GM12878 (cell line): Measurements from ENCODE around the gene GPM6B. TPM values are rescaled to one million over a fixed set of nuclear protein-coding genes. Genes with fewer than 3 reads are reported as not detected.
A peak's percentile ranks its signal among the peaks of the same experiment; 100 is the strongest.

ENCODE experiments used
- ATAC-seq: fragments of 200-7000 bp; cut with Tn5 transposase; 3 replicates; pipeline ENCODE4 v1.9.1; 2020; ENCODE audit warnings: mild to moderate bottlenecking, moderate library complexity
- BruUV-seq: library from RNA; stranded (reverse); fragments of 400-500 nt; replicated peaks from 2 replicates; lab custom pipeline; 2021; lab: Mats Ljungman, UMichigan
- CTCF ChIA-PET: fragments of 300-600 bp; sonication (Branson Sonifier 250); formaldehyde crosslinking; extraction: SDS; loops from one replicate; lab custom pipeline; 2021; ENCODE audit warnings: inconsistent platforms; lab: Yijun Ruan, JAX
- POLR2A ChIA-PET: fragments of 350-600 bp; formaldehyde crosslinking; extraction: SDS; loops from one replicate; lab custom pipeline; 2021; ENCODE audit warnings: inconsistent platforms; lab: Charles Lee
- RAD21 ChIA-PET: fragments of 300-600 bp; sonication (Branson Sonifier 250); formaldehyde crosslinking; loops from one replicate; lab custom pipeline; 2023; ENCODE audit warnings: antibody characterized with exemption; ENCODE audit not compliant: unreplicated experiment; lab: Charles Lee
- SMC1A ChIA-PET: fragments of 300-600 bp; sonication (Branson Sonifier 250); formaldehyde crosslinking; loops from one replicate; lab custom pipeline; 2023; ENCODE audit not compliant: unreplicated experiment, uncharacterized antibody; lab: Charles Lee
- DNase-seq: peaks from one replicate; pipeline ENCODE4 v3.0.0-alpha.2; 2011; ENCODE audit warnings: low read depth, low spot score
- FAIRE-seq: peaks from 3 replicates; lab custom pipeline; 2011; peaks lifted over from hg19 to GRCh38; lab: Jason Lieb, UNC
- H2AFZ ChIP-seq: 2 replicates; pipeline ENCODE4 v1.6.0; 2011; ENCODE audit warnings: low read depth, low read length, control low read depth; ENCODE audit not compliant: control insufficient read depth
- H3K27ac ChIP-seq: 2 replicates; pipeline ENCODE4 v1.5.1; 2011; ENCODE audit warnings: control low read depth; ENCODE audit not compliant: control insufficient read depth, insufficient read depth
- H3K27me3 ChIP-seq, 2 experiments: replicated peaks in 1 of 2; 2 replicates each; pipeline versions ENCODE4 v1.6.0 to v1.6.1; 2011; ENCODE audit warnings: low read length in 1 of 2; ENCODE audit not compliant: control insufficient read depth in 2 of 2, insufficient read depth in 2 of 2
- H3K36me3 ChIP-seq, 2 experiments: 2 replicates each; pipeline ENCODE4 v1.5.1; 2011; ENCODE audit warnings: low read length in 1 of 2; ENCODE audit not compliant: control insufficient read depth in 2 of 2, insufficient read depth in 2 of 2
- H3K4me1 ChIP-seq: 2 replicates; pipeline ENCODE4 v1.6.1; 2011; ENCODE audit warnings: mild to moderate bottlenecking, low read length, moderate library complexity, mixed read lengths; ENCODE audit not compliant: control insufficient read depth, insufficient read depth
- H3K4me2 ChIP-seq: 2 replicates; pipeline ENCODE4 v1.6.0; 2011; ENCODE audit warnings: control low read depth; ENCODE audit not compliant: control insufficient read depth, insufficient read depth
- H3K4me3 ChIP-seq: fragments of 200-600 bp; sonication (generic); 2 replicates; pipeline ENCODE4 v1.5.1; 2016
- H3K79me2 ChIP-seq: 2 replicates; pipeline ENCODE4 v1.6.0; 2011; ENCODE audit warnings: low read length; ENCODE audit not compliant: control insufficient read depth, insufficient read depth
- H3K9ac ChIP-seq: 2 replicates; pipeline ENCODE4 v1.8.0; 2011; ENCODE audit warnings: low read length, control low read depth, mixed read lengths; ENCODE audit not compliant: control insufficient read depth, insufficient read depth
- H3K9me3 ChIP-seq: replicated peaks from 3 replicates; pipeline ENCODE4 v1.5.1; 2011; ENCODE audit warnings: mild to moderate bottlenecking, low read length; ENCODE audit not compliant: control insufficient read depth, insufficient read depth
- H4K20me1 ChIP-seq: 2 replicates; pipeline ENCODE4 v1.6.0; 2011; ENCODE audit not compliant: control insufficient read depth, insufficient read depth
- EGR1 ChIP-seq, 2 experiments: IDR thresholded peaks; 1 replicate in 1 of 2; 2 replicates in 1 of 2; pipeline ENCODE4 v1.6.1; 2011 to 2012; ENCODE audit warnings: low read depth in 2 of 2, low read length in 2 of 2, borderline replicate concordance in 1 of 2, mild to moderate bottlenecking in 1 of 2, moderate library complexity in 1 of 2
- GATAD2B ChIP-seq: fragments of 450-650 bp; conservative IDR thresholded peaks from 2 replicates; pipeline ENCODE4 v1.6.1; 2017; ENCODE audit warnings: low read depth, mild to moderate bottlenecking, moderate library complexity
- HCFC1 ChIP-seq: fragments of 150-350 bp; IDR thresholded peaks from 2 replicates; pipeline ENCODE4 v1.6.1; 2014; ENCODE audit warnings: low read length
- IRF4 ChIP-seq: IDR thresholded peaks from 2 replicates; pipeline ENCODE4 v1.6.1; 2011; ENCODE audit warnings: low read depth, low read length
- RB1 ChIP-seq: fragments of 450-650 bp; formaldehyde crosslinking; IDR thresholded peaks from 2 replicates; pipeline ENCODE4 v1.6.1; 2017; ENCODE audit warnings: mild to moderate bottlenecking, borderline replicate concordance
- TBL1XR1 ChIP-seq: IDR thresholded peaks from 2 replicates; pipeline ENCODE4 v1.6.1; 2012; ENCODE audit warnings: low read depth, low read length, improper control_type of control experiment
- WGBS: methylation state at CpG from one replicate; pipeline ENCODE4 v1.1.6; 2016; ENCODE audit warnings: low lambda C conversion rate; ENCODE audit not compliant: insufficient replicate concordance, insufficient coverage; ENCODE audit errors: missing lambda C conversion rate; 5-methylcytosine and 5-hydroxymethylcytosine counted together
- in situ Hi-C: fragments of 300-500 bp; cut with MboI; formaldehyde crosslinking; loops from 9 replicates; pipeline ENCODE4 v1.14.3; 2018; ENCODE audit warnings: mixed read lengths
- intact Hi-C: fragments of 100-400 bp; cut with micrococcal nuclease; formaldehyde crosslinking; loops from one replicate; pipeline ENCODE4 v1.14.2; 2022; ENCODE audit not compliant: unreplicated experiment
- polyA plus RNA-seq, 11 experiments: library from polyadenylated mRNA; depleted of rRNA in 4 of 11; unstranded in 6 of 11; stranded (reverse) in 5 of 11; fragments of >200 nt; fragmentation: Nextera tagmentation in 4 of 11; fragmentation: Illumina TruSeq in 1 of 11; extraction: Ambion mirVana in 4 of 11; extraction: Trizol in 1 of 11; gene quantifications; 1 replicate in 1 of 11; 2 replicates in 10 of 11; pipeline versions ENCODE4 v1.2.1 to v1.2.3, GENCODE V29; 2011 to 2016; ENCODE audit warnings: inconsistent platforms in 2 of 11, missing spikeins in 2 of 11, low read depth in 1 of 11
- total RNA-seq, 4 experiments: library from RNA; depleted of rRNA in 3 of 4; stranded (reverse); fragments of >200 nt in 3 of 4; fragmentation: Illumina TruSeq in 1 of 4; extraction: Trizol in 1 of 4; gene quantifications; 2 replicates each; pipeline versions ENCODE4 v1.2.1 to v1.2.3, GENCODE V29; 2013 to 2021
- TF ChIP-seq, protein P1 (sequence below): fragments of 450-650 bp; IDR thresholded peaks from 2 replicates; pipeline ENCODE4 v1.6.1; 2016; ENCODE audit warnings: mild to moderate bottlenecking, moderate library complexity, borderline replicate concordance

The GPM6B gene
- total and polyA plus RNA-seq, 10 of the 15 experiments (the other 5 are each of a cell fraction or from before 2014, with no cell fraction given) = 0.01 to 2.6 (median 0.37) TPM; not detected in 2

DNA sequence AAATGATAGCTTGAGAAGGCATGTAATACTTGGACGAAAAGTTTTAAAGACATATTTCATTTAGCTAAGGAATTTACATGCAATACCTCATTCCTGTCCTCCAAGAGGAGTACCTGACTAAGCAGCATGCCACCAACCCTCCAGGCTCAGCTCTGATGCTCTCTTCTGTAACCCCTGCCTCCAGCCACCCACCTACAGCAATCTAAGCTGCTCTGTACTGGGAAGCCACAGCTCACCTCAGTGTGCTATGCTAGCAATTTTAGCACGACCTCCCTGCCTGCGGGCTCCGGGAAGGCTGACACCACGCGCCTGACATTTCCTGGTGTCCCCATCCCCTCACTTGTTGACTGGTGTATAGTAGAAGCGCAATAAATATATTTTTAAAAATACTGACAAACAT is 23.2 kb upstream of the GPM6B start:
- Histone ChIP-seq H3K4me1 (no peaks in the 10 kb centered on the region), H3K27ac (no peak overlapping the region), H3K9ac (no peak overlapping the region), H3K4me2 (no peak overlapping the region), H3K4me3 (no peak overlapping the region), H3K79me2 (no peaks in the 10 kb centered on the region), H3K27me3 (peaks cover 0 to 2% of the 10 kb centered on the region in 2 experiments; a peak in 1 of 4 replicates), H4K20me1 (no peaks in the 10 kb centered on the region), H3K36me3 (no peaks in the 10 kb centered on the region), H2AFZ (no peak overlapping the region), H3K9me3 (no peaks in the 10 kb centered on the region; the same call in 2 of the 3 replicates)
- no peak for TF ChIP-seq TBL1XR1
- in situ Hi-C loops (no loop called here), intact Hi-C loops (no loop called here)
- no peak for ATAC-seq
- CTCF ChIA-PET = interaction anchor here (1.2 to 1.9 kb wide), 2 partner anchors 10 to 58 kb away, joined by 3 to 6 read pairs; no protein-coding TSS in a partner anchor
- no peak for FAIRE-seq
- SMC1A ChIA-PET = no interaction called here
- POLR2A ChIA-PET = no interaction called here
- WGBS = 50% methylated on average over 7 of the region's 7 CpGs
- DNase-seq = no peak
- RAD21 ChIA-PET = interaction anchor here (0.6 to 0.9 kb wide), 2 partner anchors 16 to 29 kb away, joined by 3 read pairs; no protein-coding TSS in a partner anchor
- no TSS peak for BruUV-seq

DNA sequence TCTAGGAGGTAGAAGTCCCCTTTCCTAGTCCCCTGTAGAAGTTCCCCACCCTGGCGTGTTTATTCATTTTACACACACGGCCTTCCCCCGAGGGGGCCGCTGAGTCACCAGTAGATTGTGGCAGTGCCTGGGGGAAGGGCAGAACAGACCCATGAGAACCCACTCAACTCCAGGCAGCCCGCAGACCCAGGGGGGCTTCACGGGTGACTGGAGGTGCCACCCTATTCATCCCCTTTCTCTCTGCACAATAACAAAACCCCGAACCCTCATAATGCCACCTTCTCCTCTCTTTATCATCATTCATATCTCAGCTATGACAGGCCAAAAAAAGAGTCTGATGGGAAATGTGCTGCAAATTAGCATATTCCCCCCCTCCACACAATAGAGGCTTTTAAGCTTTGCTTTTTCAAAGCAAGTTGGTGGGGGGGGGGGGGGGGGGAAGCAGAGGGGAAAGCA is 20.4 kb upstream of the GPM6B start:
- in situ Hi-C loops = no loop called here
- intact Hi-C loops = no loop called here
- Histone ChIP-seq H3K4me1 (no peaks in the 10 kb centered on the region), H3K9me3 (no peaks in the 10 kb centered on the region), H3K4me3 (no peak overlapping the region), H3K4me2 (no peak overlapping the region), H2AFZ (no peak overlapping the region), H3K79me2 (no peaks in the 10 kb centered on the region), H3K9ac (no peak overlapping the region), H3K36me3 (no peaks in the 10 kb centered on the region), H3K27me3 (peaks cover 0 to 2% of the 10 kb centered on the region in 2 experiments; a peak in 1 of 4 replicates), H3K27ac (no peak overlapping the region), H4K20me1 (no peaks in the 10 kb centered on the region)
- WGBS = 11% methylated on average over 7 of the region's 7 CpGs
- ChIA-PET POLR2A (no interaction called here), SMC1A (interaction anchor here (1.1 to 1.9 kb wide), 2 partner anchors 75 to 86 kb away, joined by 6 read pairs; no protein-coding TSS in a partner anchor), CTCF (no interaction called here), RAD21 (no interaction called here)
- peak; percentile 80 for ATAC-seq
- no peak for DNase-seq
- no peak for FAIRE-seq
- no peak for TF ChIP-seq IRF4
- TF ChIP-seq, protein P1, sequence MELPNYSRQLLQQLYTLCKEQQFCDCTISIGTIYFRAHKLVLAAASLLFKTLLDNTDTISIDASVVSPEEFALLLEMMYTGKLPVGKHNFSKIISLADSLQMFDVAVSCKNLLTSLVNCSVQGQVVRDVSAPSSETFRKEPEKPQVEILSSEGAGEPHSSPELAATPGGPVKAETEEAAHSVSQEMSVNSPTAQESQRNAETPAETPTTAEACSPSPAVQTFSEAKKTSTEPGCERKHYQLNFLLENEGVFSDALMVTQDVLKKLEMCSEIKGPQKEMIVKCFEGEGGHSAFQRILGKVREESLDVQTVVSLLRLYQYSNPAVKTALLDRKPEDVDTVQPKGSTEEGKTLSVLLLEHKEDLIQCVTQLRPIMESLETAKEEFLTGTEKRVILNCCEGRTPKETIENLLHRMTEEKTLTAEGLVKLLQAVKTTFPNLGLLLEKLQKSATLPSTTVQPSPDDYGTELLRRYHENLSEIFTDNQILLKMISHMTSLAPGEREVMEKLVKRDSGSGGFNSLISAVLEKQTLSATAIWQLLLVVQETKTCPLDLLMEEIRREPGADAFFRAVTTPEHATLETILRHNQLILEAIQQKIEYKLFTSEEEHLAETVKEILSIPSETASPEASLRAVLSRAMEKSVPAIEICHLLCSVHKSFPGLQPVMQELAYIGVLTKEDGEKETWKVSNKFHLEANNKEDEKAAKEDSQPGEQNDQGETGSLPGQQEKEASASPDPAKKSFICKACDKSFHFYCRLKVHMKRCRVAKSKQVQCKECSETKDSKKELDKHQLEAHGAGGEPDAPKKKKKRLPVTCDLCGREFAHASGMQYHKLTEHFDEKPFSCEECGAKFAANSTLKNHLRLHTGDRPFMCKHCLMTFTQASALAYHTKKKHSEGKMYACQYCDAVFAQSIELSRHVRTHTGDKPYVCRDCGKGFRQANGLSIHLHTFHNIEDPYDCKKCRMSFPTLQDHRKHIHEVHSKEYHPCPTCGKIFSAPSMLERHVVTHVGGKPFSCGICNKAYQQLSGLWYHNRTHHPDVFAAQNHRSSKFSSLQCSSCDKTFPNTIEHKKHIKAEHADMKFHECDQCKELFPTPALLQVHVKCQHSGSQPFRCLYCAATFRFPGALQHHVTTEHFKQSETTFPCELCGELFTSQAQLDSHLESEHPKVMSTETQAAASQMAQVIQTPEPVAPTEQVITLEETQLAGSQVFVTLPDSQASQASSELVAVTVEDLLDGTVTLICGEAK = no peak
- no peak for TF ChIP-seq GATAD2B
- no peak for TF ChIP-seq HCFC1
- TF ChIP-seq EGR1 (IDR thresholded peaks at IDR 0.05; ENCODE audit: borderline replicate concordance in 1 of 2, low read depth in 2 of 2, low read length in 2 of 2) = no peak
- no peak for TF ChIP-seq RB1
- BruUV-seq = no TSS peak
